GM21576 (cell line): Measurements from ENCODE around the gene TMEM63B.
"Not testable (repeated sequence)": the region's sequence is repeated elsewhere in the genome, so short reads cannot be mapped to it uniquely, and the experiment has no call there.

Experiments used
- ATAC-seq: cut with Tn5 transposase; IDR thresholded peaks from one replicate; pipeline ENCODE4 v1.9.1; 2021; ENCODE audit warnings: mild to moderate bottlenecking, moderate library complexity; ENCODE audit not compliant: unreplicated experiment

The TMEM63B gene

DNA sequence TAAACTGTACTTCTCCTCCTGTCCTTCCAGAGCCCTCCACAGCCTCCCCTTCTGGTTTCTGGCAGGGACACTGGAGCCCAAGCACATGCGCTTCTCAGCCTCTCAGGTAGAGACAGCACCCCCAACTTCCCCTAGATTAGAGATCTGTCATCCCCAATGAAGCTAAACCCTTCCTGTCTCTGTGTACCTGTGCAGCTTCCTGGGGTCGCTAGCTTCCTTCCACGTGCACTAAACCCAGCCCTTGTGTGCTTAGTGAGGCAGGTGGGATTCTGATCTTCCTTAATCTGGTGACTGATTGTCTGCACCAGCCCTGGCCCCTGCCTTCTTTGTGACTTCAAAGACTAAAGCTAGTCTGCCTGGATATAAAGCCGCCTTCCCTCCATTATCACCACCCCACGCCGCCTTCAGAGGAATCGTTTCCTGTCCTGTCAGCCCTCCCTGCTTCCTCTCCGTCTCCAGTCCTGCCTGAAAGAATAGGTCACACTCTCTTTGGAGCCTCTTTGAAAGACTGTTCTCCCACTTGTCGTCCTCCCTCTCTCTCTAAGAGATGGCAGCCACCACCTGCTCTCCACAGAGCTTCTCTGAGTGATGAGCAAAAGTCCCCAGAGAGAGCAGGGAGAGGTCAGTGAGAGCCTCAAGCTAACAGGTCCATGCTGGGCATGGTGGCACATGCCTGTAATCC lies 58.7 kb downstream of the TMEM63B start:
- ATAC-seq, result no peak

DNA sequence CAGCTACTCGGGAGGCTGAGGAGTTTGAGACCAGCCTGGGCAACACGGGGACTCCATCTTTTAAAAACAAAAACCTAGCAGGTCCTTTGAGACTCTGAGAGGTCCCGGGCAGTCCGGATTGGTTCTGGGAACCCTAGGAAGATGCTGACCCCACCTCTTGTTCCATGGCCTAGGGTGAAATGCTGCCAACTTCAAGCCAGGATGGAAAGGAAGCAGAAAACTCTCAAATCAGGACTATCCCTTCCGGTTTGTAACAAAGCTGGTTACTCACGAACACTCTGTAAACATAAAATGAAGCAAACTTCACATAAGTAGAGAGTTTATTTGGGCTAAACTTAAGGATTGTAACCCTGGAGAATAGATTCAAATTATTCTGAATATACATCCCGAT lies 59.3 kb downstream of the TMEM63B start:
- no peak for ATAC-seq

DNA sequence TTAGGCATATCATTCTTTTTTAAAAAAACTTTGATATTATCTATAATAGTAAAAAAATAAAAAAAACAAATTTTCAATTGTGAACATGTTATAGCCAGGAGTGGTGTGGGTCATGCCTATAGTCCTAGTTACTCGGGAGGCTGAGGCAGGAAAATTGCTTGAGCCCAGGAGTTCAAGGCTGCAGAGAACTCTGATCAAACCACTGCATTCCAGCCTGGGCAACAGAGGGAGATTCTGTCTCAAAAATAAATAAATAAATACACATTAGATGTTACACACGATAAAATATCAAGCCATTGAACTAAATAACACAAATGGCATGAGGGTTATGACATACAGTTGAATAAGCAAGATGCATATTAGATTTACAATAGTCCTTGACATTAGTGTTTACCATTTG lies 61.5 kb downstream of the TMEM63B start:
- no peak for ATAC-seq

DNA sequence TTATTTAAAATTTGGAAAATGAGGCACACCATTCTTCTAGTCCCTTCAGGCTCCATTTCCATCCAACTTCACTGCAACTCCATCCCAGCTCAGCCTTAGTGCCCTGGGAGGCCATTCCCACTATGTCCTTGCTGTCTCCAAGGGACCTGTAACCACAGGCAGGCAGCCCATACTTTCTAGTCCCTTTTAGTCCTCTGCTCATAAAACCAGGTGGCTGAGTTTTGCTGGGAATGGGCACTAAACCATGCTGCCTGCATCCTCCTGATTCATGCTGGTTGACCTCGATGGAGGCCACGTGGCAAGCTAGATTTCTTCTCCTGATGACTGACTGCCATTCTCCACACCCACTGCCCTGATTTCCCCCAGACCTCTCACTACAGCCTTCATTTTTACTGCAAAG lies 61.9 kb downstream of the TMEM63B start:
- ATAC-seq, result no peak

DNA sequence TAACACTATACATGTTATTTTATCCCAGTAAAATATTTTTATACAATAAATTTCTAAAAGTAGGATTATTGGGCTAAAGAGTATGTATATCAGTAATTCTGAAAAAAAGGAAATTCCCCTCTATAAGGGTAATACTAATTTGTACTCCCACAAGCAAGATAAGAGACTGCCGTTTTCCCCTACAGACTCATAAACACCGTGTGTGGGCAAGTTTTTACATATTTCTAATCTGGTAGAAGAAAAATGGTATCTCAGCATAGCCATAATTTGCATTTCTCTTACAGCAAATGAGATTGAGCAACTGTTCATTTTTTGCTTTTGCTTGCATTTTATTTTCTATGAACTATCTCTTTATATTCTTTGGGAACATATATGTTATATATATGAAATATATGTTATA lies 63.4 kb downstream of the TMEM63B start:
- peak; percentile 62 for ATAC-seq

DNA sequence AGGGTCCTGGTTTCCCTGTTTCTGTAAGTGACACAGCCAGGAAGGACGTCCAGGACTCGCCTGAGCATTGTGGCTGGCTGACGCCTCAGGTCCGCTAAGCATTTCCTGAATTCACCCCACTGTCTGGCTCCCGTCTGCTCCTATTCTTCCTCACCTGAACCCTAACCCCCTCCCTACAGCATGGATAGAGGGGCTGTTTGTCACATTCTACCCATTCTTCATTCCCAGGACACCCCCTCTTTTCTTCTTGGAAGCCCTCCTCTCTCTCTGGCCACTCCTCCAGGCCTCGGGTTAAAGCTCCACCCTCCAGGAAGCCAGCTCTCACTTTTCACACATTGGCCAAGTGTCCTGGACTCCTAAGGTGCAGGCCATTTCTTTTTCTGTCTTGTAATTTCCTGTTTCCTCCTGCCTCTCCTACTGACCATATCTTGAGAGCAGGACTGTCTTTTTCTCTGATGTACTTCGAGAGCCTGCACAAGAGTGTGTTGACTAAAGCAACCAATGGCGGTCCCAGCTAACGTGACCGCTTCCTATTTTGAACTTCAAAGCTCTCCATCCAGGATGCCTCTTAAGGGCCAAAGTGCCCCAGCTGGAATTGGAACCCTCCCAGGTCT lies 65.2 kb downstream of the TMEM63B start:
- ATAC-seq, result no peak

DNA sequence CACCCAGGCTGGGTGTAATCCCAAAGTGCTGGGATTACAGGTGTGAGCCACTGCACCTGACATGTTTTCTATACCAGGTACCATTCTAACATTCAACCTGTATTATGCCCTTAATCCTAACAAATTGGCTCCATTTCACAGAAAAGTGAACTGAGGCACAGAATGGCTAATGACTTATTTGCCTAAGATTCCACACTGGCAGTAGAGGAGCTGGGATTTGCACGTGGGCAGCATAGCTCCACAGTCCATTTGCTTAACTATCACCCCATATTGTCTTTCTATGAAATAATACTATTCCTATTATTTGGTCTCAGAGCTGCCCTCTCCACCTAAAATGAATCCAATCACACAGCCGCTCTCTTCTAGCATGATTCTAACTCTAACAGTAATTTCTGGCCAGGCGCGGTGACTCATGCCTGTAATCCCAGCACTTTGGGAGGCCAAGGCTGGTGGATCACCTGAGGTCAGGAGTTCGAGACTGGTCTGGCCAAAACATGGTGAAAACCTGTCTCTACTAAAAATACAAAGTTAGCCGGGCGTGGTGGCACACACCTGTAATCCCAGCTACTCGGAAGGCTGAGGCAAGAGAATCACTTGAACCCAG lies 66.1 kb downstream of the TMEM63B start:
- ATAC-seq, result no peak

DNA sequence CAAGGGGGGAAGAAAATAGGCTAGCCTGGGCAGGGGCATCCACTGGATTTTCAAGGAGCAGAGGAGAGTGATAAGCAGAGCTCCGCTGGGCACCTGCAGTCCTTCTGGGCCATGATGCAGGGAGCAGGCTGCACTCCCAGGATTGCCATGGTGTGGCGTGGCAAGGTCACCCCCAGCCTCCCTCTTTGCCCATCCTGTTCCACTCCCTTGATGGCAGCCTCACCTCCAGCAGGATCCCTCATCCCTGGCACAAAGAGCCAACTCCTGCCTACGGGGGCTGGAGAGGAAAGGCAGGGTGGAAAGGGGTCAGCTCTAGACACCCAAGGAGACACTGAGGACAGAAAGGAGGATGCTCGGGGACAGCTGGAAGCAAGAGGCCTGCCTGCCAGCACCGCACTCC lies 67.0 kb downstream of the TMEM63B start:
- ATAC-seq, result no peak

DNA sequence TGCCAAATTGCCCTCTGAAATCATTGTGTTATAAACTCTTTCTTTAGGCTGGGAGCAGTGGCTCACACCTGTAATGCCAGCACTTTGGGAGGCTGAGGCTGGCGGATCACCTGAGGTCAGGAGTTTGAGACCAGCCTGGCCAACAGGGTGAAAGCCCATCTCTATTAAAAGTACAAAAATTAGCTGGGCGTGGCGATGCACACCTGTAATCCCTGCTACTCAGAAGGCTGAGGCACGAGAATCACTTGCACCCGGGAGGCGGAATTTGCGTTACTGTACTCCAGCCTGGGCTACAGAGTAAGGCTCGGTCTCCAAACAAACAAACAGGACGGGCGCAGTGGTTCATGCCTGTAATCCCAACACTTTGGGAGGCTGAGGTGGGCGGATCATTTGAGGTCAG lies 69.0 kb downstream of the TMEM63B start:
- not testable (repeated sequence) for ATAC-seq

DNA sequence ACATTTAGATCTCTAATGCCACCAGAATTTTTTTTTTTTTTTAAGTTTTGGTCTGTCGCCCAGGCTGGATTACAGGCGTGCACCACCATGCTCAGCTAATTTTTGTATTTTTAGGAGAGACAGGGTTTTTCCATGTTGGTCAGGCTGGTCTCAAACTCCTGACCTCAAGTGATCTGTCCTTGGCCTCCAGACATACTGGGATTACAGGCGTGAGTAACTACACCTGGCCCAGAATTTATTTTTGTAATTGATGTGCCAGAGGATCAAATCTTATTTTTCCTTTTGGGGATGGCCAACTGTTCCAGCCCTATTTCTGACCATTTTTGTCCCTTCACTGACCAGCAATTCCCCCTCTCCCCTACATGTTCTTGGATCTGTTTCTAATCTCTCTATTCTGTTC lies 71.3 kb downstream of the TMEM63B start:
- no peak for ATAC-seq

DNA sequence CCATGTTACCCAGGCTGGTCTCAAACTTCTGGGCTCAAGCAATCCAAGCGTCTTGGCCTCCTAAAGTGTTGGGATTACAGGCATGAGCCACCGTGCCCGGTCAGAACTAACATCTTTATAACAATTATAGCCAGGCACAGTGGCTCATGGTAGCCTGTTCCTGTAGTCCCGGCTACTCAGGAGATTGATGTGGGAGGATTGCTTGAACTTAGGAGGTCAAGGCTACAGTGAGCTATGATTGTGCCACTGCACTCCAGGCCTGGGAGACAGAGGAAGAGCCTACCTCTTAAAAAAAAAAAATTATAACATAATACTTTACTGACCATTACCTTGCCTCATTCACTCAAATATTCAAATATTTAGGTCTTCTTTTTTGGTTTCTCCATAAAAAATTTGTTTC lies 72.5 kb downstream of the TMEM63B start:
- ATAC-seq, result no peak

DNA sequence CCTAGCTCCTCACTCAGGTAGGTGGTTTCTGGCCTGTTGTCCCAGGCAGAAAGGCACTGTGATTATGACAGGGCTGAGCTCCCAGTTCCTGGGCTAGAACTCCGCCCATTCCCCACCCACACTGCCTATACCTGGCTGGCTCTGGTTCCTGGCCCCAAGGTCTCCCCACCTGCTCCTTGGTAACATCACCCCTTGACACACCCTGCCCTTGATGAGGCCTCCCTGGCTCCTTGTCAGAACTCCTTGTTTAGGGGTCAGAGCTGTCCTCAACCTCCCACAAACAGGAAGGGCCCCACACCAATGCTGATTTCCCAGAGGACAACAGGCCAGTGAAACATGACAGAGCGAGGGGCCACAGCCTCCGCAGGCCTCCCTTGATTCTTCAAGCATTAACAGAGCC lies 73.8 kb downstream of the TMEM63B start:
- ATAC-seq, result no peak

DNA sequence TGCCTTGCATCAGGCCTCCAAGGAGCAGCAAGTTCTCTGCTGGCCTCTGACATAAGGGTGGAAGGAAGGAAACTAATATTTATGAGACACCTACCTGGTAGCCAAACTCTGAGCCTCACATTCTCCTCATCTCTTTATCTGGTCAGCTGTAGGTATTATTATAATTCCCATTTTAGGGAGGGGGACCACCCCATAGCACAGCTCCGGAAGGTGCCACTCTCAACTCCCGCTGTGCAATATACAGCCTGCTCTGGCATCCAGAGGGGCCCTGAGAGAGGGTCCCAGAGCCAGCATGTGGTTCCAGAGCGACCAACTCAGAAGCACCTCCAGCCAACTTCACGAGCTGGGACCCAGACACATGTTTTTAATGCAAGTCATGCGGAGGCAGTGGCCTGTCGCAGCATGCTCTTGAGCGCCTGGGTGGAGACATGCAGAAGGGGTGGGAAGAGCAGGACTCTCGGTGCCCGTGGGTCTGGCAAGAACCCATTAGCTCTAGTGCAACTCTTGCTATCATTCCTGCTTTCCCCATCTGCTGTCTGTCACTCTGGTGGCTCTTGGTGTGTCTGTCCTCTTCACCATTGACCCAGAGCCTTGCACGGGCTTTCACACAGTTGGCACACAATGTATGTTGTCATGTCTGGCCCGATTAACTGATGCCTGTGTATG lies 74.4 kb downstream of the TMEM63B start:
- no peak for ATAC-seq

DNA sequence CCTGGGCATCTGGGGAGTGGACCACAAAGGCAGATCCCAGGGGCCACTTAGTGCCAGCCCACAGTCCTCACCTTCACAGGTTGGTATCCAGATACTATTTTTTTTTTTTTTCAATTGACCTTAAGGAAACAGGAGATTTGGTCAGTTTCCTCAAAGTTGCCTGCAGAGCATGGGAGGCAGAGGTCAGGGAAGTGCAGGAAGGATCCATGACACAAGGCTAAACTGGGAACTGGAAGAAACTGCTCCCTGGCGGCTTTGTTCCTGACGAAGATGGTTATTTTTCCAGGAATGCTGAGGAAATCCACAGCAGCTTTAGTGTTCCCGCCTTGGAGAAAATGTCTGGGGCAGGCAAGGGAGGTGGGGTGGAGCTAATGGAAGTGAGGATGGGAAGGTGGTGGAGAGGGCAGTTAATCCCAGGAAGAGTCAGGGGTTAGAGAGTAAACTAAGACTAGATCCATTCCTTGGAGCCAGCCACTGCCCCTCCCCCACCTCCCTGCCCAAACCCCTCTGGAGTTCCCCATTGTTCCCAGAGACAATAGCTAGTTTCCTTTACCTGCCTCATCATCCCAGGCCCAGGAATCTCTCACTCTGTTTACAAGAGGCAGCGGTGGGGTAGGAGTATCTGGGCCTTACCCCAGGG lies 75.1 kb downstream of the TMEM63B start:
- ATAC-seq, result no peak

DNA sequence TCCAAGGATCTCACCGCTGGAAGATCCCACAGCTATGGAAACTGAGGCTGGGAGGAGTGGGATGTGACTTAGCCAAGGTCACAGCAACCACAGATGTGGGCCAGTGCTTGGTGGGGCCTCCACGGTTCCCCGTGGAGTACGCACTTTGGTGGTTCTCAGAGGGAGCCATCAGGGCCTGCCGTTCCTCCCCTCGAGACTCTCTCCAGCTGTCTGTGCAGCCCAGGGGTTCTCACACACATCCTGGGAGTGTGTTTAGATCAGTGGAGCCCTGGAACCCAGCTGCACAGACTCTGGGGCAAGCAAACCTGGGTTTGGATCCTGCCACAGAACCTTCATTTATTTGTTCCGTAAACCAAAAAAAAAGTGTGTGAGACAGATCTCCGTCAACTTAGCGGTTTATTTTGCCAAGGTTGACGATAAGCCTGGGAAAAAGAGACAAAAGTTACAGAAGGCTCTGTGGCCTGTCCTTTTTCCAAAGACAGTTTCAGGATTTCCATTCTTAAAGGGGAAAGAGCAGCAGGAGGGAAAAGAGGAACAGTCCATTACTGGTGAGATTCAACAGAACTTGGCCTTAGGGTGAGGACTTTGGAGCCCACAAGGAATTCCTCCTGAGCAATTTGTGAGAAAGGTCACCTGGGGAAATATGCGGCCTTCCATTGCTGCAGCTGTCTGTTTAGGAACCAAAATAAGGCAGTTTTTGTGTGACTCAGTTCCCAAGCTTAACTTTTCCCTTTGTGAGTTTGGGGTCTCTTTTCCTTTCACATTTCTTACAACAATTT lies 75.8 kb downstream of the TMEM63B start:
- no peak for ATAC-seq

DNA sequence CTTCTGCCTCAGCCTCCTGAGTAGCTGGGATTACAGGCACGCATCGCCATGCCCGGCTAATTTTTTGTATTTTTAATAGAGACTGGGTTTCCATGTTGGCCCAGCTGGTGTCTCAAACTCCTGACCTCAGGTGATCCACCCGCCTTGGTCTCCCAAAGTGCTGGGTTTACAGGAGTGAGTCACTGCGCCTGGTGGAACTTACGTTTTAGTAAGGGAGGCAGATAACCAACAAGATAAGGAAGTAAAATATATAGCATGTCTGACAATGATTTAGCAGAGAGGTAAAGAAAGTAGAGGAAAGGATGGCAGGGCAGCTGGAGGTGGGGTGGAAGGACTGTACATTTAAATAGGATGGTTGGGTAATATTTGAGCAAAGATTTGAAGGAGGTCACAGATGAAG lies 76.6 kb downstream of the TMEM63B start:
- no peak for ATAC-seq
